Measurements from ENCODE around the gene ACSM4. TPM values are rescaled to one million over a fixed set of nuclear protein-coding genes. Genes with fewer than 3 reads are reported as not detected.
A peak's percentile ranks its signal among the peaks of the same experiment; 100 is the strongest.

ACSM4 gene
- total and polyA plus RNA-seq, 9 of the 15 experiments (the other 6 are each of a cell fraction or from before 2014, with no cell fraction given) = not detected

- TF ChIP-seq NFATC3 (IDR thresholded peaks at IDR 0.05) (no peak), NCOA1 (IDR thresholded peaks at IDR 0.05; ENCODE audit: low read depth) (peak; percentile 57; the same call in 1 of the 2 replicates), PYGO2 (tag; IDR thresholded peaks at IDR 0.05) (no peak), IRF9 (tag; IDR thresholded peaks at IDR 0.05) (peak; percentile 82), UBTF (IDR thresholded peaks at IDR 0.05; ENCODE audit: borderline replicate concordance in 1 of 2, low read depth in 2 of 2, low read length in 2 of 2) (no peak), ZNF384 (IDR thresholded peaks at IDR 0.05; ENCODE audit: low read depth, low read length) (0 out of 2 replicates have a peak, but pooled peaks have one; percentile 8), ZNF133 (CRISPR knock-in tag; IDR thresholded peaks at IDR 0.05) (no peak), DLX4 (CRISPR knock-in tag; IDR thresholded peaks at IDR 0.05) (no peak), ZHX1 (conservative IDR thresholded peaks at IDR 0.05; ENCODE audit: low read length) (no peak), E2F1 (CRISPR knock-in tag; IDR thresholded peaks at IDR 0.05) (no peak), PTRF (tag; IDR thresholded peaks at IDR 0.05) (no peak), MYNN (IDR thresholded peaks at IDR 0.05) (no peak), MYNN (CRISPR knock-in tag; IDR thresholded peaks at IDR 0.05) (no peak), ASH1L (IDR thresholded peaks at IDR 0.05; ENCODE audit: borderline replicate concordance, low read depth, partially characterized antibody) (no peak), MBD1 (CRISPR knock-in tag; IDR thresholded peaks at IDR 0.05) (no peak), HNRNPH1 (optimal IDR thresholded peaks at IDR 0.05; ENCODE audit: low read depth, low read length) (no peak), ZNF134 (CRISPR knock-in tag; conservative IDR thresholded peaks at IDR 0.05) (no peak), TBL1XR1 (IDR thresholded peaks at IDR 0.05; ENCODE audit: low read length in 2 of 2) (no peak)
Observed at GRCh38 chr12:7302266-7302986, 1.4 kb upstream of the ACSM4 start (continued).
